ENCODE results near the gene SBK1.
"Not testable (repeated sequence)": the region's sequence is repeated elsewhere in the genome, so short reads cannot be mapped to it uniquely, and the experiment has no call there.

Gene SBK1

GRCh38 chr16:28310796-28311195 is 18.5 kb downstream of the SBK1 start:
- DNase-seq = no peak

DNA sequence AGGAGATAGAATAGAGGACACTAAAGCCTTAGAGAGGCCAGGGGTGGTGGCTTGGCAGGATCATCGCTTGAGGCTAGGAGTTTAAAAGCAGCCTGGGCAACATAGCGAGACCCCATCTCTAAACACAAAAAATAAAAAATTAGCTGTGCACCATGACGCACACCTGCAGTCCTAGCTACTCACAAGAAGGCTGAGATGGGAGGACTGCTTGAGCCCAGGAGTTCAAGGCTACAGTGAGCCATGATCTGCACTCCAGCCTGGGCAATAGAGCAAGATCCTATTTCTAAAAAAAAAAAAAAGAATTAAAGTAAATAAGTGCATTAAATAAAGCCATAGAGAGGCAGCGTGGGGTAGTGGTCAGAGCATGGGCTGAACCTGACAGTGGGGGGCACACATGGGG is 19.1 kb downstream of the SBK1 start:
- DNase-seq = no peak

GRCh38 chr16:28311913-28312312 is 19.6 kb downstream of the SBK1 start:
- no peak for DNase-seq

GRCh38 chr16:28312327-28312726 is 20.0 kb downstream of the SBK1 start:
- no peak for DNase-seq

GRCh38 chr16:28313587-28313986 is 21.3 kb downstream of the SBK1 start:
- no peak for DNase-seq

- no peak for DNase-seq
Measured at GRCh38 chr16:28316054-28316453, 23.7 kb downstream of the SBK1 start.

DNA sequence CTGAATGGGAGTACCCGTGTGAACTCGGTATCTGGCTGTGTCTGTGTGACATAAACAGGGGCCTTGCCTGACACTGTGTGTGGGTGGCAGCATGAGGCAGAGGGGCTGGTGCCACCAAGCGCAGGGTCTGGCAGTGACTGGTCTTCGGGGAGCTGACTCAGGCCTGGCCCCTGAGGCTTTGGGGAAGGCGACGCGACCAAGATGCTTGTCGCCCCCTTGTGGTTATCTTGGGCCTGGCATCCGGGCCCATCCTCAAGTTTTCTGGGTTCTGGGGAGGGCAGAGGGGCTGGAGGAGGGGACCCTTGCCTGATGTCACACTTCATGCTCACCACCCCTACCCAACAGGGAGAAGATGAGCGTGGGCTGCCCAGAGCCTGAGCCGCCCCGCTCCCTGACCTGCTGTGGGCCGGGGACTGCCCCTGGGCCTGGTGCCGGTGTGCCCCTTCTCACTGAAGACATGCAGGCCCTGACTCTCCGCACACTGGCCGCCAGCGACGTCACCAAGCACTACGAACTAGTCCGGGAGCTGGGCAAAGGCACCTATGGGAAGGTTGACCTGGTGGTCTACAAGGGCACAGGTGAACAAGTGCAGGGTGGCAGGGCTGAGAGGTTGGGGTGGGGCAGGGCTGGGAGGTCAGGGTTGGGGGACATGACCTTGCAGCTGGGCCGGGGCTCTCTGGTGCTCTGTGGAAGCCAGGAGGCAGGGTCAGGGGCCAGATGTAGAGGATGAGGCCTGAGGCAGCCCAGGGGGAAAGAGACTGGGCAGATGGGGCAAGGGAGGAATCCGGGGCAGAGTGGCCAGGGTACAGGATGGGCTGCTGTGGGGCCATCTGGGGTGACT is 24.9 kb downstream of the SBK1 start:
- no peak for DNase-seq

DNA sequence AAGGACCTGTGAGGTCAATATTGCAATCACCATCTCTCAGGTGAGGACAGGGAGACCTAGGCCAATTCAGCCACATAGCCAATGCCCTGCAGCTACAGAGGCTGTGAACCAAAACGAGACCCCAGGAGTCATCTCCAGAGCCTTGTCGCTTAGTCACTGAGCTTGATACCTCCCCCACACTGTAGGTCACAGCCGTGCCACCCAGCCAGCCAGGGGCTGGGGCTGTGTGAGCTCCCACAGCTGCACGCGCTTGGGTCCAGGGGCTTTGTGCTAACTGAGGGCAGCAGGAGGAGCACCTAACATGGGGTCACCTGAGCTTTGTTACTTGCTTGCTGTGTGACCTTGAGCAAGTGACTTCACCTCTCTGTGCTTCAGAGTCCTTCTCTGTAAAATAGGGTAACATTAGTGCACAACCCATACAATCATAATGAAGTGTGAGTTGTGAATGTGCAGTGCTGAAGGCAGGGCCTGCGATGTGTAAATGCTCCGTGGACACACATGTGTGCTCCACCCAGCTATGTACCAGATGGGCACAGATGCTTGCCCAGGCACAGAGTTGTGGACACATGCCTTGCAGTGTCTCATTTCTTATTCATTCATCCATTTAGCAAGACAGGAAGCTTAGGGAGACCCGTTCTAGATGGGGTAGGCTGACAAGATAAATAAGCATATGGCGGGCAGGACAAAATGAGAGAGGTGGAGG is 25.9 kb downstream of the SBK1 start:
- DNase-seq = no peak

- DNase-seq = no peak
Measured at GRCh38 chr16:28319476-28320022, 27.2 kb downstream of the SBK1 start.

DNA sequence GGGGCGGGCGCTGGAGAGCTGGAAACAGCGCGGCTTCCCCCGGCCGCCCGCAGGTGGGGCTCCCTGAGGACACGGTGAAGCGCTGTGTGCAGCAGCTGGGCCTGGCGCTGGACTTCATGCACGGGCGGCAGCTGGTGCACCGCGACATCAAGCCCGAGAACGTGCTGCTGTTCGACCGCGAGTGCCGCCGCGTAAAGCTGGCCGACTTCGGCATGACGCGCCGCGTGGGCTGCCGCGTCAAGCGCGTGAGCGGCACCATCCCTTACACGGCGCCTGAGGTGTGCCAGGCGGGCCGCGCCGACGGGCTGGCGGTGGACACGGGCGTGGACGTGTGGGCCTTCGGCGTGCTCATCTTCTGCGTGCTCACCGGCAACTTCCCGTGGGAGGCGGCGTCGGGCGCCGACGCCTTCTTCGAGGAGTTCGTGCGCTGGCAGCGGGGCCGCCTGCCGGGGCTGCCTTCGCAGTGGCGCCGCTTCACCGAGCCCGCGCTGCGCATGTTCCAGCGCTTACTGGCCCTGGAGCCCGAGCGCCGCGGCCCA is 27.8 kb downstream of the SBK1 start:
- DNase-seq = no peak

GRCh38 chr16:28320741-28321140 is 28.4 kb downstream of the SBK1 start:
- DNase-seq = no peak

DNA sequence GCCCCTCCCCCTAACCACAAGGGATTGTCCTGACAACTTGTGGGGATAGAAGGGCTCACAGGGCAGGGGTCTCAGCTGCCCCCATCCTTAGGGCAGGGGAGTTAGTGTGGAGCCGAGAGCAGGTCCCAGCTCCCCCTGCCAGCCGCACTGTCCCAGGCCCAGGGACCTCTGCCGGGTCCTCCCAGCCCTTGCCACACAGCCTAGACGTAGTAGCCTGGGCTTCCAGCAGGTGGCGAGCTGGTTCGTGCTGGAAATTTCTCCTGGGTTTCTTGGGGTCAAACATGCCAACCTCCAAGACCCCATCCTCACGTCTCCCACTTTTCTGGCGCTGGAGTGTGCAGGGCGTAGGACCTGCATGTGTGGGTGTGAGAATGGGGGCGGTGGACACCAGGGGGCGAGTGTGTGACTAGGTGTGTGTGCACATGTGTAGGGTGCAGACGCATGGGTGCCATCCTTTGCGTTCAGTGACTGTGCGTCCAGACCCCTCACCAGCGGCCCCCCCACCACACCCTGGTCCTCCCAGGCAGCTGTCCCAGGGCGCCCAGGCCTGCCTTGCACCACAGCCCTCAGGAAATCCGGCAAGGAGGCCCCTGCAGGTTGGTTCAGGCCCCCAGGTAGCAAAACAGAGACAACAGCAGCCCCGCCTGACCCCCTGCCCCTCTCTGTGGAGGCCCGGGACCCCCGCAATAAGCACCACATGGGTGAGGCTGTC is 29.5 kb downstream of the SBK1 start:
- DNase-seq = no peak

- no peak for DNase-seq
Measured at GRCh38 chr16:28324235-28324886, 32.0 kb downstream of the SBK1 start.

DNA sequence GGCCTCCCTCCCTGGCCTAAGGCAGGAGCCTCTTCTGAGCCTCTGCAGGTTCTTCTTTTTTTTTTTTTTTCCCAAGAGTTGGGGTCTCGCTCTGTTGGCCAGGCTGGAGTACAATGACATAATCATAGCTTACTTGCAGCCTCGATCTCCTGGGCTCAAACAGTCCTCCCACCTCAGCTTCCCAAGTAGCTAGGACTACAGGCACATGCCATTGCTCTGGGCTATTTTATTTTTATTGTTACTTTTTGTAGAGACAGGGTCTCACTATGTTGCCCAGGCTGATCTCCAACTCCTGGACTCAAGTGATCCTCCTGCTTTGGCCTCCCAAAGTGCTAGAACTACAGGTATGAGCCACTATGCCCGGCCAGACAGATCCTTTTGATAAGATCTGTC is 32.6 kb downstream of the SBK1 start:
- DNase-seq = no peak

- DNase-seq = no peak
Measured at GRCh38 chr16:28326881-28327610, 34.7 kb downstream of the SBK1 start.

GRCh38 chr16:28330232-28330631 is 37.9 kb downstream of the SBK1 start:
- not testable (repeated sequence) for DNase-seq

- DNase-seq = not testable (repeated sequence)
Measured at GRCh38 chr16:28330981-28331380, 38.7 kb downstream of the SBK1 start.

- not testable (repeated sequence) for DNase-seq
Measured at GRCh38 chr16:28332632-28333031, 40.3 kb downstream of the SBK1 start.

DNA sequence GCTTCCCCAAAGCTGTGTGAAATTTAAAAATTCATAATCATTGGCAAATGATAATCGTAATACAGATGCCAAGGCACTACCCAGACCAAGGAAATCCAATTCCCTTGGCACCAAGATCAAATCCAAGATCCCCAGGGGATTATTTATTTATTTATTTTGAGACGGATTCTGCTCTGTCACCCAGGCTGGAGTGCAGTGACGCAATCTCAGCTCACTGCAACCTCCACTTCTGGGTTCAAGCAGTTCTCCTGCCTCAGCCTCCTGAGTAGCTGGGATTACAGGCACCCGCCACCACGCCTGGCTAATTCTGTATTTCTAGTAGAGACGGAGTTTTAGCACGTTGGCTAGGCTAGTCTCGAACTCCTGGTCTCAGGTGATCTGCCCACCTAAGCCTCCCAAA is 43.4 kb downstream of the SBK1 start:
- not testable (repeated sequence) for DNase-seq

DNA sequence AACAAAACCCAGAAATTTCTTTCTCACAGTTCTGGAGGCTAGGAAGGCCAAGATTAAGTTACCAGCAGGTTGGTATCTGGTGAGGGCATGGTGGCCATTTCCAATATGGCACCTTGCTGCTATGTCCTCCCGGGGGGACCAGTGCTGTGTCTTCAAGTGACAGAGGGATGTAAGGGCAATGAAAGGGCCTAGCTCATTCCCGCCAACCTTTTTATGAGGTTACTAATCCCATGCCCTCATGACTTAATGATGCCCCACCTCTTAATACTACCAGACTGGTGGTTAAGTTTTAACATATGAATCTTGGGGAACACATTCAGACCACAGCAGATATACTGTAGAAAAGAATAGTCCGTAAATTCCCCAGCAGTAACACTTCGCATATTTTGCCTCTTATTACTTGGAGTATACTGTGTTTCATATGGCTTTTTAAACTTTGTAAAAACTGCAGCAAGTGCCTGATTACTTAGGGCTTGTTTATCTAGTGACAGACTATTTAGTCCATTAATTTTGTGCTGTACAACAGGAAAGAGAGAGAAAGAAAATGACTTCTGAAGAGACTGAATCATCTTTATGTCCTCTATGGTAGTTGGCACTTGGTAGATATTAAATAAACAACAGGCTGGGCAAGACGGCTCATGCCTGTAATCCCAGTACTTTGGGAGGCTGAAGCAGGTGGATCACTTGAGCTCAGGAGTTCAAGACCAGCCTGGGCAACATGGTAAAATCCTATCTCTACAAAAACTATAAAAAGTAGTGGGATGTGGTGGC is 44.8 kb downstream of the SBK1 start:
- not testable (repeated sequence) for DNase-seq

- not testable (repeated sequence) for DNase-seq
Measured at GRCh38 chr16:28338230-28338629, 45.9 kb downstream of the SBK1 start.
